K562 (cell line): ENCODE results near the gene EZH2. TPM values are rescaled to one million over a fixed set of nuclear protein-coding genes. Genes with fewer than 3 reads are reported as not detected.

Experiments used
- ATAC-seq: fragments of 200-7000 bp; cut with Tn5 transposase; 3 replicates; pipeline ENCODE4 v1.9.1; 2020; ENCODE audit warnings: moderate library complexity
- BruUV-seq: library from RNA; stranded (reverse); fragments of 400-500 nt; replicated peaks from 2 replicates; lab custom pipeline; 2021; lab: Mats Ljungman, UMichigan
- CTCF ChIA-PET: fragments of 300-600 bp; formaldehyde crosslinking; extraction: SDS; loops from one replicate; lab custom pipeline; 2021; ENCODE audit warnings: low intra/inter-chr PET ratio; lab: Yijun Ruan, JAX
- POLR2A ChIA-PET: fragments of 300-600, 350-650 bp; sonication (Branson Sonifier 250); formaldehyde crosslinking; extraction: SDS; loops from one replicate; lab custom pipeline; 2021; ENCODE audit warnings: antibody characterized with exemption, inconsistent platforms; lab: Yijun Ruan, JAX
- DNase-seq, 4 experiments: peaks; one replicate each; pipeline versions ENCODE4 v3.0.0 to v3.0.0-alpha.2; 2011 to 2018; ENCODE audit warnings: low spot score in 3 of 4, mixed read lengths in 3 of 4; ENCODE audit errors: extremely low read depth in 1 of 4
- FAIRE-seq: peaks from 2 replicates; lab custom pipeline; 2011; peaks lifted over from hg19 to GRCh38; lab: Jason Lieb, UNC
- H2AFZ ChIP-seq: 2 replicates; pipeline ENCODE4 v1.6.0; 2011; ENCODE audit warnings: low read depth, low read length, control low read depth, inconsistent platforms
- H3K27ac ChIP-seq: fragments of 200-600 bp; 3 replicates; pipeline ENCODE4 v1.8.0; 2011; ENCODE audit warnings: low read depth, mild to moderate bottlenecking, control low read depth, inconsistent platforms, low read length, moderate library complexity, mixed read lengths; ENCODE audit errors: extremely low read depth
- H3K27me3 ChIP-seq, 2 experiments: fragments of 300-600 bp in 1 of 2; 2 replicates in 1 of 2; 3 replicates in 1 of 2; pipeline versions ENCODE4 v1.6.0 to v1.8.0; 2011; ENCODE audit warnings: inconsistent platforms in 2 of 2, low read length in 2 of 2, mild to moderate bottlenecking in 1 of 2, mixed read lengths in 1 of 2, moderate library complexity in 1 of 2; ENCODE audit not compliant: control insufficient read depth in 2 of 2, insufficient read depth in 2 of 2
- H3K36me3 ChIP-seq: fragments of 300-600 bp; 3 replicates; pipeline ENCODE4 v1.8.0; 2011; ENCODE audit warnings: mild to moderate bottlenecking, low read length, inconsistent platforms; ENCODE audit not compliant: control insufficient read depth, insufficient read depth
- H3K4me1 ChIP-seq, 2 experiments: fragments of 200-600 bp in 1 of 2; replicated peaks in 1 of 2; 2 replicates in 1 of 2; 3 replicates in 1 of 2; pipeline versions ENCODE4 v1.5.1 to v1.8.0; 2011; ENCODE audit warnings: inconsistent platforms in 2 of 2, low read length in 2 of 2, mild to moderate bottlenecking in 1 of 2, mixed read lengths in 1 of 2, moderate library complexity in 1 of 2; ENCODE audit not compliant: control insufficient read depth in 2 of 2, insufficient read depth in 2 of 2
- H3K4me2 ChIP-seq: 2 replicates; pipeline ENCODE4 v1.6.1; 2011; ENCODE audit warnings: low read length, control low read depth, inconsistent platforms, mixed read lengths; ENCODE audit not compliant: insufficient read depth
- H3K4me3 ChIP-seq: fragments of 200-600 bp; sonication (generic), shearing (Covaris generic); 2 replicates; pipeline ENCODE4 v1.5.1; 2016; ENCODE audit warnings: control low read depth, inconsistent platforms
- H3K79me2 ChIP-seq: fragments of 200-600 bp; 3 replicates; pipeline ENCODE4 v1.8.0; 2011; ENCODE audit warnings: low read length, inconsistent platforms; ENCODE audit not compliant: control insufficient read depth, insufficient read depth
- H3K9ac ChIP-seq, 2 experiments: 2 replicates each; pipeline versions ENCODE4 v1.6.0 to v1.6.1; 2011; ENCODE audit warnings: low read depth in 2 of 2, low read length in 2 of 2, control low read depth in 1 of 2, inconsistent platforms in 1 of 2, mild to moderate bottlenecking in 1 of 2, mixed read lengths in 1 of 2; ENCODE audit not compliant: insufficient read depth in 1 of 2
- H3K9me1 ChIP-seq: one replicate; pipeline ENCODE4 v1.6.0; 2011; ENCODE audit warnings: inconsistent platforms, mild to moderate bottlenecking, low read length, moderate library complexity; ENCODE audit not compliant: control insufficient read depth, insufficient read depth
- H3K9me3 ChIP-seq: replicated peaks from 2 replicates; pipeline ENCODE4 v1.5.1; 2011; ENCODE audit warnings: low read depth, low read length, inconsistent platforms; ENCODE audit not compliant: control insufficient read depth, insufficient read depth
- H4K20me1 ChIP-seq: replicated peaks from 2 replicates; pipeline ENCODE4 v1.6.1; 2011; ENCODE audit warnings: low read length, inconsistent platforms, mixed read lengths; ENCODE audit not compliant: control insufficient read depth, insufficient read depth
- PML ChIP-seq: IDR thresholded peaks from 2 replicates; pipeline ENCODE4 v1.6.1; 2012; ENCODE audit warnings: low read length, inconsistent platforms
- POLR3A ChIP-seq: IDR thresholded peaks from 2 replicates; pipeline ENCODE4 v1.6.1; 2011; ENCODE audit warnings: borderline replicate concordance, mild to moderate bottlenecking, moderate library complexity; ENCODE audit not compliant: insufficient read length, insufficient read depth; ENCODE audit errors: extremely low read depth
- SETDB1 ChIP-seq: IDR thresholded peaks from one replicate; pipeline ENCODE4 v1.6.1; 2012; ENCODE audit warnings: low read length, control low read depth, inconsistent platforms
- ZKSCAN1 ChIP-seq: fragments of 150-350 bp; IDR thresholded peaks from 2 replicates; pipeline ENCODE4 v1.6.1; 2016; ENCODE audit warnings: low read depth, low read length
- WGBS: fragments of 100-300 bp; shearing (Covaris generic); methylation state at CpG from one replicate; pipeline ENCODE4 v1.1.6; 2016; ENCODE audit warnings: low coverage, mixed read lengths; ENCODE audit not compliant: insufficient coverage; ENCODE audit errors: missing lambda C conversion rate; 5-methylcytosine and 5-hydroxymethylcytosine counted together
- in situ Hi-C: fragments of 300-500 bp; cut with MboI; formaldehyde crosslinking; loops from 4 replicates; pipeline ENCODE4 v1.15.0; 2018; ENCODE audit warnings: inconsistent platforms, mixed read lengths
- intact Hi-C: fragments of 100-400 bp; cut with micrococcal nuclease; formaldehyde crosslinking; loops from 2 replicates; pipeline ENCODE4 v1.14.2; 2022
- polyA plus RNA-seq, 8 experiments: library from polyadenylated mRNA; depleted of rRNA in 4 of 8; stranded (reverse) in 5 of 8; unstranded in 3 of 8; fragments of >200 nt; fragmentation: Nextera tagmentation in 2 of 8; fragmentation: Illumina TruSeq in 1 of 8; extraction: Ambion mirVana in 2 of 8; extraction: Trizol in 1 of 8; gene quantifications; 2 replicates each; pipeline versions ENCODE4 v1.2.1 to v1.2.3, GENCODE V29; 2011 to 2014; ENCODE audit warnings: inconsistent platforms in 1 of 8, missing spikeins in 1 of 8
- total RNA-seq, 7 experiments: library from RNA; depleted of rRNA in 6 of 7; stranded (reverse); fragments of >200 nt in 6 of 7; fragmentation: Illumina TruSeq in 2 of 7; extraction: Trizol in 2 of 7; gene quantifications; 2 replicates each; pipeline versions ENCODE4 v1.2.1 to v1.2.3, GENCODE V29; 2011 to 2021; ENCODE audit warnings: low replicate concordance in 1 of 7
- TF ChIP-seq, protein P1 (sequence below): fragments of 200-800 bp; sonication (Bioruptor generic); IDR thresholded peaks from 2 replicates; pipeline ENCODE4 v1.6.1; 2017; ENCODE audit warnings: missing genetic modification characterization, missing compliant biosample characterization
- TF ChIP-seq, protein P2 (sequence below), 2 experiments: fragments of 450-650 bp in 1 of 2; sonication (generic) in 1 of 2; formaldehyde crosslinking in 1 of 2; IDR thresholded peaks in 1 of 2; conservative IDR thresholded peaks in 1 of 2; 2 replicates each; pipeline versions ENCODE4 v1.6.1 to v1.8.1; 2016 to 2023; ENCODE audit warnings: mild to moderate bottlenecking in 2 of 2, moderate library complexity in 2 of 2, inconsistent platforms in 1 of 2, missing genetic modification reagents in 1 of 2
- TF ChIP-seq, protein P3 (sequence below): fragments of 450-650 bp; IDR thresholded peaks from 2 replicates; pipeline ENCODE4 v1.6.1; 2016; ENCODE audit warnings: low read depth, mild to moderate bottlenecking, moderate library complexity
- TF ChIP-seq, protein P4 (sequence below), 2 experiments: fragments of 450-650 bp; conservative IDR thresholded peaks; 2 replicates each; pipeline ENCODE4 v1.6.1; 2017; ENCODE audit warnings: mild to moderate bottlenecking in 2 of 2, moderate library complexity in 2 of 2
- TF ChIP-seq, protein P5 (sequence below), 3 experiments: IDR thresholded peaks in 2 of 3; conservative IDR thresholded peaks in 1 of 3; 2 replicates each; pipeline ENCODE4 v1.5.1; 2011 to 2012; ENCODE audit warnings: low read length in 3 of 3, mild to moderate bottlenecking in 3 of 3, control low read depth in 2 of 3, improper control_type of control experiment in 1 of 3, inconsistent platforms in 1 of 3, low read depth in 1 of 3, mixed read lengths in 1 of 3, moderate library complexity in 1 of 3; ENCODE audit not compliant: insufficient read depth in 2 of 3

Gene EZH2
- total and polyA plus RNA-seq, 9 of the 15 experiments (the other 6 are each of a cell fraction or from before 2014, with no cell fraction given), result 48.7 to 175 (median 98.6) TPM

DNA sequence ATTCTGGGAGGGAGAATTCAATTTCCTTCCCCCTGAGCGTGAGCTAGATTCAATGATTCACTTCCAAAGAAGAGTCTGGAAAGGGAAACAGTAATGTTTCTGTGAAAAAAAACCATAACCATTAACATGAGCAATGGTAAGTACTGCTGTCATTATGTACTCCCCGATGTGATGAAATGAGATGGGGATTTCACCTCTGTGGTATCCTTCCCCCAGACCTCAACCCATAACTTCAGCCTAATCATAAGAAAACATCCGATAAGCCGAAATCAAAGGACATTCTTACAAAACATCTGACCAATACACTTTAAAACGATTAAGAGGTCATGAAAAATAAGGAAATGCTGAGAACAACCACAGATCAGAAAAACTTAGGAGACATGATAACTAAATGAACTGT lies 27.2 kb downstream of the EZH2 start (continued):
- TF ChIP-seq, protein P1, sequence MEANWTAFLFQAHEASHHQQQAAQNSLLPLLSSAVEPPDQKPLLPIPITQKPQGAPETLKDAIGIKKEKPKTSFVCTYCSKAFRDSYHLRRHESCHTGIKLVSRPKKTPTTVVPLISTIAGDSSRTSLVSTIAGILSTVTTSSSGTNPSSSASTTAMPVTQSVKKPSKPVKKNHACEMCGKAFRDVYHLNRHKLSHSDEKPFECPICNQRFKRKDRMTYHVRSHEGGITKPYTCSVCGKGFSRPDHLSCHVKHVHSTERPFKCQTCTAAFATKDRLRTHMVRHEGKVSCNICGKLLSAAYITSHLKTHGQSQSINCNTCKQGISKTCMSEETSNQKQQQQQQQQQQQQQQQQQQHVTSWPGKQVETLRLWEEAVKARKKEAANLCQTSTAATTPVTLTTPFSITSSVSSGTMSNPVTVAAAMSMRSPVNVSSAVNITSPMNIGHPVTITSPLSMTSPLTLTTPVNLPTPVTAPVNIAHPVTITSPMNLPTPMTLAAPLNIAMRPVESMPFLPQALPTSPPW (CRISPR knock-in tag), result 0 out of 2 replicates have a peak, but pooled peaks have one; percentile 19
- TF ChIP-seq, protein P2, sequence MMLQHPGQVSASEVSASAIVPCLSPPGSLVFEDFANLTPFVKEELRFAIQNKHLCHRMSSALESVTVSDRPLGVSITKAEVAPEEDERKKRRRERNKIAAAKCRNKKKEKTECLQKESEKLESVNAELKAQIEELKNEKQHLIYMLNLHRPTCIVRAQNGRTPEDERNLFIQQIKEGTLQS (IDR thresholded peaks at IDR 0.05), result no peak
- TF ChIP-seq, protein P2 (CRISPR knock-in tag; conservative IDR thresholded peaks at IDR 0.05), result 0 out of 2 replicates have a peak, but pooled peaks have one; percentile 7
- no peak for TF ChIP-seq PML
- no peak for TF ChIP-seq POLR3A
- TF ChIP-seq, protein P3, sequence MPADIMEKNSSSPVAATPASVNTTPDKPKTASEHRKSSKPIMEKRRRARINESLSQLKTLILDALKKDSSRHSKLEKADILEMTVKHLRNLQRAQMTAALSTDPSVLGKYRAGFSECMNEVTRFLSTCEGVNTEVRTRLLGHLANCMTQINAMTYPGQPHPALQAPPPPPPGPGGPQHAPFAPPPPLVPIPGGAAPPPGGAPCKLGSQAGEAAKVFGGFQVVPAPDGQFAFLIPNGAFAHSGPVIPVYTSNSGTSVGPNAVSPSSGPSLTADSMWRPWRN, result peak; percentile 78

DNA sequence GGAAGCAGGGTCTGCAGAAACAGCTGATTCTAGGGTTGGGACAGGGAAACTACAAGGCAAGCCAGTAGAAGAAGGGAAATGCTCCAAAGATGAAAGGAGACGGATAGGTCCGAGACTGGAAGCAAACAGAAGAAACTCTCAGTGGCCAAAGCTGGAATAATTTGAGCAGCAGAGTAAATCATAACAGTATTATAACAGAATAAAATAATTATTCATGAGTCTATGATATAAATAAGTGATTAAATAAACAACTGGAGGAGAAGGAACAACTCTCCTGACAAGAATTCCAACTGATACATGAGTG lies 27.6 kb downstream of the EZH2 start:
- CTCF ChIA-PET, result interaction anchor here (1.0 to 1.4 kb wide), 2 partner anchors 105 to 106 kb away, joined by 4 to 6 read pairs; no protein-coding TSS in a partner anchor
- POLR2A ChIA-PET, result interaction anchor here (0.6 to 2.2 kb wide), 9 partner anchors 9 to 305 kb away, joined by 3 to 10 read pairs (median 4); no protein-coding TSS in a partner anchor
- Histone ChIP-seq H3K27ac (no peak overlapping the region; the same call in 2 of the 3 replicates), H3K4me3 (no peak overlapping the region), H2AFZ (no peak overlapping the region), H3K9me3 (no peaks in the 10 kb centered on the region), H3K4me1 (peaks cover 3 to 27% of the 10 kb centered on the region in 2 experiments; a peak in 4 of 5 replicates), H3K4me2 (no peak overlapping the region; the same call in 1 of the 2 replicates), H4K20me1 (peaks cover 41% of the 10 kb centered on the region), H3K27me3 (no peaks in the 10 kb centered on the region), H3K79me2 (peaks cover 95% of the 10 kb centered on the region), H3K36me3 (peaks cover 4% of the 10 kb centered on the region; the same call in 2 of the 3 replicates), H3K9me1 (peaks cover 5% of the 10 kb centered on the region), H3K9ac (no peak overlapping the region)
- 100% methylated on average over 2 of the region's 2 CpGs for WGBS
- ATAC-seq (peak; percentile 1; the same call in 1 of the 3 replicates), DNase-seq (no peak), FAIRE-seq (no peak)
- in situ Hi-C loops (no loop called here), intact Hi-C loops (loop anchor here (2.0 kb wide), 2 partner anchors 16 to 84 kb away; no protein-coding TSS in a partner anchor)
- no TSS peak for BruUV-seq
- TF ChIP-seq, protein P4, sequence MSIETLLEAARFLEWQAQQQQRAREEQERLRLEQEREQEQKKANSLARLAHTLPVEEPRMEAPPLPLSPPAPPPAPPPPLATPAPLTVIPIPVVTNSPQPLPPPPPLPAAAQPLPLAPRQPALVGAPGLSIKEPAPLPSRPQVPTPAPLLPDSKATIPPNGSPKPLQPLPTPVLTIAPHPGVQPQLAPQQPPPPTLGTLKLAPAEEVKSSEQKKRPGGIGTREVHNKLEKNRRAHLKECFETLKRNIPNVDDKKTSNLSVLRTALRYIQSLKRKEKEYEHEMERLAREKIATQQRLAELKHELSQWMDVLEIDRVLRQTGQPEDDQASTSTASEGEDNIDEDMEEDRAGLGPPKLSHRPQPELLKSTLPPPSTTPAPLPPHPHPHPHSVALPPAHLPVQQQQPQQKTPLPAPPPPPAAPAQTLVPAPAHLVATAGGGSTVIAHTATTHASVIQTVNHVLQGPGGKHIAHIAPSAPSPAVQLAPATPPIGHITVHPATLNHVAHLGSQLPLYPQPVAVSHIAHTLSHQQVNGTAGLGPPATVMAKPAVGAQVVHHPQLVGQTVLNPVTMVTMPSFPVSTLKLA (conservative IDR thresholded peaks at IDR 0.05), result no peak; a peak in 1 of 4 replicates
- TF ChIP-seq, protein P1 (CRISPR knock-in tag), result 0 out of 2 replicates have a peak, but pooled peaks have one; percentile 18
- no peak for TF ChIP-seq ZKSCAN1
- TF ChIP-seq, protein P5, sequence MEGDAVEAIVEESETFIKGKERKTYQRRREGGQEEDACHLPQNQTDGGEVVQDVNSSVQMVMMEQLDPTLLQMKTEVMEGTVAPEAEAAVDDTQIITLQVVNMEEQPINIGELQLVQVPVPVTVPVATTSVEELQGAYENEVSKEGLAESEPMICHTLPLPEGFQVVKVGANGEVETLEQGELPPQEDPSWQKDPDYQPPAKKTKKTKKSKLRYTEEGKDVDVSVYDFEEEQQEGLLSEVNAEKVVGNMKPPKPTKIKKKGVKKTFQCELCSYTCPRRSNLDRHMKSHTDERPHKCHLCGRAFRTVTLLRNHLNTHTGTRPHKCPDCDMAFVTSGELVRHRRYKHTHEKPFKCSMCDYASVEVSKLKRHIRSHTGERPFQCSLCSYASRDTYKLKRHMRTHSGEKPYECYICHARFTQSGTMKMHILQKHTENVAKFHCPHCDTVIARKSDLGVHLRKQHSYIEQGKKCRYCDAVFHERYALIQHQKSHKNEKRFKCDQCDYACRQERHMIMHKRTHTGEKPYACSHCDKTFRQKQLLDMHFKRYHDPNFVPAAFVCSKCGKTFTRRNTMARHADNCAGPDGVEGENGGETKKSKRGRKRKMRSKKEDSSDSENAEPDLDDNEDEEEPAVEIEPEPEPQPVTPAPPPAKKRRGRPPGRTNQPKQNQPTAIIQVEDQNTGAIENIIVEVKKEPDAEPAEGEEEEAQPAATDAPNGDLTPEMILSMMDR (IDR thresholded peaks at IDR 0.05 in 2 of 3, conservative IDR thresholded peaks at IDR 0.05 in 1 of 3; ENCODE audit: insufficient read depth in 2 of 3, low read depth in 1 of 3, low read length in 3 of 3), result peak in 1 of 3 experiments; percentile 34; a peak in 1 of 6 replicates
- TF ChIP-seq SETDB1, result no peak
